COLO829 (cell line): ENCODE results near the gene KL.

Source experiments
- DNase-seq: peaks from one replicate; pipeline ENCODE4 v3.0.0; 2012; ENCODE audit warnings: low spot score

The KL gene

DNA sequence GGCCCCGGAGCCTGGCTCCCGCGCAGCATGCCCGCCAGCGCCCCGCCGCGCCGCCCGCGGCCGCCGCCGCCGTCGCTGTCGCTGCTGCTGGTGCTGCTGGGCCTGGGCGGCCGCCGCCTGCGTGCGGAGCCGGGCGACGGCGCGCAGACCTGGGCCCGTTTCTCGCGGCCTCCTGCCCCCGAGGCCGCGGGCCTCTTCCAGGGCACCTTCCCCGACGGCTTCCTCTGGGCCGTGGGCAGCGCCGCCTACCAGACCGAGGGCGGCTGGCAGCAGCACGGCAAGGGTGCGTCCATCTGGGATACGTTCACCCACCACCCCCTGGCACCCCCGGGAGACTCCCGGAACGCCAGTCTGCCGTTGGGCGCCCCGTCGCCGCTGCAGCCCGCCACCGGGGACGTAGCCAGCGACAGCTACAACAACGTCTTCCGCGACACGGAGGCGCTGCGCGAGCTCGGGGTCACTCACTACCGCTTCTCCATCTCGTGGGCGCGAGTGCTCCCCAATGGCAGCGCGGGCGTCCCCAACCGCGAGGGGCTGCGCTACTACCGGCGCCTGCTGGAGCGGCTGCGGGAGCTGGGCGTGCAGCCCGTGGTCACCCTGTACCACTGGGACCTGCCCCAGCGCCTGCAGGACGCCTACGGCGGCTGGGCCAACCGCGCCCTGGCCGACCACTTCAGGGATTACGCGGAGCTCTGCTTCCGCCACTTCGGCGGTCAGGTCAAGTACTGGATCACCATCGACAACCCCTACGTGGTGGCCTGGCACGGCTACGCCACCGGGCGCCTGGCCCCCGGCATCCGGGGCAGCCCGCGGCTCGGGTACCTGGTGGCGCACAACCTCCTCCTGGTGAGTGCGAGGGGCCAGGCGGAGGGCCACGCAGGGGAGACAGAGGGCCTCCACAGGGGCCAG, at the start of gene KL:
Gene KL (plus strand): TSS at position 10 of the 909 bp plus-strand sequence. CDS start 18 bp downstream, at position 28.
- no peak for DNase-seq

DNA sequence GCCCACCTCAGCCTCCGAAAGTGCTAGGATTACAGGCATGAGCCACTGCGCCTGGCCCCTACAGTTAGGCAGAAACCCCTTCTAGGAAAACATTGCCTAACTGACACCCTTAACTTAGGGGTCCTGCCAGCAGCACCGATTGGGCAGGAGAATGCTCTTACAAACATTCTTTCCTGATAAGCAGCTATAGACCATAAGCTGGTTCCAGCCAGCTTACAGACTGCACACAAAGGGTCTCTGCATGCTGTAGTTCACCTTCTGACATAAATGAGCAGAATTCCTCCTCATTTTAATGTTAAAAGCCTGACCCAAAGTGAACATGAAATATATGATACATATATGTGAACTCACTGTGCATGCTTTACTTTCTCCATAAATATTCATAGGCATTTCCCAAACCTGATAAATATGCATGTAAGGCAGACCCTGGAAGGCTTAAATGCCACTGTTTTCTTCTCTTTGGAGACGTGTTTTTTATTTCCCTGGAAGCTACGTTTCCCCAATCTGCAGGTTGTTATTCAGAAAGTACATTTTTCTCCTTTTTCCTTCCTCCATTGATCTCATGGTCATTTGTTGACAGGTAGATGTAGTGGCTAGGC, 48.5 kb upstream of the KL start:
- no peak for DNase-seq

DNA sequence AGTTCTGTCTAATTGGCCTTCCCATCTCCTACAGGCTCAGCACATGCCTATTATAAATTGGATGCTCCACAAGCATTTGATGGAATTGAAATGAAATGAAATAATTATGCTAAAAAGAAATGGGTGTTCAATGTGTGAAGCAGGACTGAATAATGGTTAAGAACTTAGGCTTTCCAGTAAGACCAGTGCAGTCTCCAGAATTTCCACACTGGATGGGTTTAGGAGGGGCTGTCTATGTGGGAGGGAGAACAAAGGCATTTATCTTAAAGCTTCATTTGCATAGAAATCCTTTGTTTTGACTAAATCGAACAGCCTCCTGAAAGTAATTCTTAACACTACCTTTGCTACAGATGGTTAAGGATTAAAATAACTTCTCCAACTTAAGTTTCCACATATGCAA, 47.9 kb upstream of the KL start:
- no peak for DNase-seq

DNA sequence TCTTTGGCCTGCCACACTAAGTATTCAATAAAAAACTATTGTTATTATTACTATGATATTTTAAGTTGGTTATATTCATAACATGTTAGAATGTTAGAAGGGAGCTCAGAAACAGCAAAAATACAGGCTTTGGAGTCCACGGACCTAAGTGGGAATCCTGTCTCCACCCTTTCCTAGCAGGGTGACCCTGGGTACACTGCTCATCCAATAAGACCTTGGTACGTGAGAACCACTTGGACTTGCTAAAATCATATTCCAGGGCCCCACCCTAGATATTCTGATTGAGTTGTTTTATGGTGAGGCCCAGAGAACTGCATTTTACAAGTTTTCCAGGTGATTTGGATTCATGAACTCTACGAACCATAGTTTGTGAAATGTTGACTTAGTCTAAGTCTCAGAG, 47.4 kb upstream of the KL start:
- DNase-seq = no peak

DNA sequence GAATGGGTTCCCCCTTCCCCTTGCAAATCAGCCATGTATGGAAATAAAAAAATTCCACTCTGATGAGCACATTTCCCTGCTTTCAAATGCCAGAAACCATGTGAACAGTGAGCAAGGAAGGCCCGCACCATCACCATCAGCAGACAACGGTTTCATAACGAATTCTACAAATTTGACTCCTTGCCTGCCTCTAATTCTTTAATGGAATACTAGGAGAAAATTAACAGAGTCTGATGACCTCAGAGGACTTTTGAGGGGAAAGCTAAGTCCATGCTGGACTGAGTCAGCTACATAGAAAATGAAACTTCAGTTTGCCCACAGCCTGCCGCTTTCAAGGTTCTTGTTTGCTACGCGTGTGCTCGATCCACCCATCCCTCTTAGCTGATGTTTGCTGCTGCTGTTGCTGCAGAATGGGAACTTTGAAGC, 46.7 kb upstream of the KL start:
- no peak for DNase-seq

DNA sequence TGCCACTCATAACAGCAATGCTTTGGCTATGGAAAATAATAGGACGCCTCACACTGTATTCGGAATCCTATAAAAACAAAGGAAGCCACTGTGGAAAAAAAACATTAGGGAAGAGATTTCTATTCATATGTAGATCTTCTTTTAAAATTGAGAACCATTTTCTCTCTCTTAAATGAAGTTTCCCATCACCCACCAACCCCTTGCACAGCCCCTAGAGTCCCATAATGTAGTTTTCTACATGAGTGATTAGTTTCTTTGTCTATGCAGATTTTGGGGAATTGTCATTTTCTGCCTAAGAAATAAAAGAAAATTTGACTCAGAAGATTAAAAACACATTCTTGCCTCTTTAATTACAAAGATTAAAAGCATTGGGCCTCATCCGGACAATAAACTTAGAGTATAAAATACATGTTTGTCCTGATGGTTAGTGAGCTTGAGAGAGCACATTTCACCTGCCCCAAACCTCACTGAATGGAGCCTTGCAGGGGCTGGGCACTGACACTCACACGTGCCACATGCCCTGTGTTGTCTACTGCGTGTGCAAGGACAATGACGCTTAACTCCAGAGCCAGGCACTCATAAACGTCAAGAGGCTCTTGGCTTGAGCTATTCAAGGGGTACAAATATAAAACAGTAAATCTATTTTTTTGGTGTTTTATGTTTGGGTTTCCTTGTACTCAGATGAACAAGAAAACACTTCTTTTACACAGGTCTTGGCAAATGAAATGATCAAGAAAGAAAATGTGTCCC, 40.0 kb upstream of the KL start:
- DNase-seq = no peak

DNA sequence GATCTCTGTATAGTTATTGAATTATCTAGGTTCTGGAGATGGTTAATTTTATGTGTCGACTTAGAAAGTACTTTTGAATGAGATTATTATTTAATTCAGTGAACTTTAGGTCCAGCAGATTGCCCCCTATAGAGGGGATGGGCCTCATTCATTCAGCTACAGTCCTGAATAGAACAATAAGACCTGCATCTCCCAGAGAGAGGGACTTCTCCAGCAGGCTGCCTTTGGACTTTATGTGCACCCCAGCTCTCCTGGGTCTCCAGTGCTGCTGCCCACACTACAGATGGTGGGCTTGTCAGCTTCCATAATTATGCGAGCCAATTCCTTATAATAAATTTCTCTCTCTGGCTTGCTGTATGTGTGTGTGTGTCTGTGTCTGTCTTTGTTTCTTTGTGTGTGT, 39.3 kb upstream of the KL start:
- DNase-seq = no peak

DNA sequence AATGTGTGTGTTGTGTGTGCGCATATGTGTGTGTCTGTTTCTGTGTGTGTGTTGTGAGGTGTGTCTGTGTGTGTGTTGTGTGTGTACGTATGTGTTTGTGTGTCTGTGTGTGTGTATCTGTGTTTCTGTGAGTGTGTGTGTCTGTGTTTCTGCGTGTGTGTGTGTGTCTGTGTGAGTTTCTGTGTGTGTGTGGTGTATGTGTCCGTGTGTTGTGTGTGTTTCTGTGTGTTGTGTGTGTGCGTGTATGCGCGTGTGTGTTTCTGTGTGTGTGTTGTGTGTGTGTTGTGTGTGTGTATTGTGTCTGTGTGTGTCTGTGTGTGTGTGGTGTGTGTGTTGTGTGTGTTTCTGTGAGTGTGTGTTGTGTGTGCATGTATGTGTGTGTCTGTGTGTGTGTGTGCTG, 38.9 kb upstream of the KL start:
- no peak for DNase-seq

DNA sequence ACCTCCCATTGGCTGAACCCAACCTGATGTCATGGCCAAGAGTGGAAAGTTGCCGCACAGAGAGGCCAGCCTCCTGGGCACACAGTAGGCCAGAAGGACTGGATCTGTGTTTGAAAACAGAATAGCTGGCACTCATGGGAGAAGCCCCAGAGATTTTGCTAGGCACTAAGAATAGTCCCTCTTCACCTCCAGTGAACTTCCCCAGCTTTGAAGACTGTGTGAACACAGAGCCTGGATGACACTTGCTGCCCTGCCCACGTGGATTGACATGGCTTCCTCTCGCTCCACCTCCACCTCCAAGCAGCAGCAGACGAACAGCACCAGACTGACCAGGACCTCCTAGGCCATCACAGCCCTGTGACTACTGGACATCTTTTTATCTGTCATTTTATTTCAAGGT, 37.9 kb upstream of the KL start:
- DNase-seq = no peak

DNA sequence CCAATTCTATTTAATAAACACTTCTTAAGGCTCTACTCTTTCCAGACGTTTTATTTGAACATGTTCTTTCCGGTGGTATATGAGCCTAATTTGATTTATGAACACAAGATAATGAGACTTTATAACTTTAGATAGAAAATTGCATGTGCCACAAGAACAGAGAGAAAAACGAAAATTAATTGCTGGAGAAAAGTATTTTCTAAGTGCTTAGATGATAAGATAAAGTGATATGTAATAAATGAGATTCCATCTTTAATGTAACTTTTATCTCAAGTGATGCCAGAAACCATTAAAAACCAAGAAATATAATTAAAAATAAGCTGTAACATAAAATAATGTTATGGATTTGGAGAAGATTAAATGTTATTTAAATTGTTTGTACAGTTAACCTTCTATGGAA, 33.2 kb upstream of the KL start:
- DNase-seq = no peak

DNA sequence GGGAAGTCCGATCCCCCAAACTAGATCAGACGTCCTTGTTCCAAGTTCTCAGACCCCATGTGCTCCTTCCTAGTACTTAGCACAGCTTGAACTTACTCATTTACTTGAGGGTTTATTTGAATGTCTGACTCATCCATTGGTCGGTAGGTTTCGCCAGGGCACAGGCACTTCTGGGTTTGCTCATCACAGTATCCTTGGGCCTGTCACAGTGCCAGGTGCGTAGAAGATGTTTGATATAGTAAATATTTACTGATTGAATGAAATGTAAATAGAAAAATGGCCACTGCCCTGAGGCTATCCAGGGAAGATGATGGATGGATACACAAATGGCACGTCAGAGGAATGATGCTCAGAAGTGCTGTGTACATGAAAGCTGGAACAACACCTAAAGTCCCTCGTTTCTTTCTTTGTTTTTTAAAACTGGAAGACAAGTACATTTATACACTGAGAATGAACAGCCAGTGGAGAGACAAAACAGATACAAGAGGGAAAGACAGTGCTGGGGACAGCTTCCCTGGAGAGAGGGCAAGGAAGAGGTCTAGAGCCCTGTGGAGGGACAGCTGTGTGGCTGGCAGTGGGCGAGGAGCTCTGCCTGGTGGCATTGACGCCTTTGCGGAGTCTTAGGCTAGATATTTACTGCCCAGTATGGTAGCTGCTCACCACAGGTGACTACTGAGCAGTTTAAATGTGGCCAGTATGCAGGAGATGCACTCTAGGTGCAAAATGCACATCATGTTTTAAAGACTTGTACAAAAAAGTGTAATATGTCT, 31.2 kb upstream of the KL start:
- no peak for DNase-seq

DNA sequence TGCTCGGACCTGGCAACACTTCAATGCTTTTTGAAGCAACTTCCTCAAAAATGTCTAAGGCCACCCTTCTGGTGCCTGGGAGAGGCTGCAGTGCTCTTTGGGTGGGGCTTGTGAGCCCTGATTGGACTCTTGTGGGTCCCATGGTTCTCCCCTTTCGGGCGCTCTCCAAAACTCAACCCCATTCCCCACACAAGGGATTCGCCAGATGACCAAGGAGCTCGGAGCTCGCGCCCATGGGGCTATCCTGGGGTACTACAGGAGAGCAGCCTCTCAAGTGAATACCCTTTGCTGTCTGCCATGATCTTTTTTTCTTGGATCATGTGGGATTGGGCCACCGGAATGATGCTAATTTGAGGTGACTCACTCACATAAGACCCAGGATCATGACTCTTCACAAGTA, 29.7 kb upstream of the KL start:
- no peak for DNase-seq

DNA sequence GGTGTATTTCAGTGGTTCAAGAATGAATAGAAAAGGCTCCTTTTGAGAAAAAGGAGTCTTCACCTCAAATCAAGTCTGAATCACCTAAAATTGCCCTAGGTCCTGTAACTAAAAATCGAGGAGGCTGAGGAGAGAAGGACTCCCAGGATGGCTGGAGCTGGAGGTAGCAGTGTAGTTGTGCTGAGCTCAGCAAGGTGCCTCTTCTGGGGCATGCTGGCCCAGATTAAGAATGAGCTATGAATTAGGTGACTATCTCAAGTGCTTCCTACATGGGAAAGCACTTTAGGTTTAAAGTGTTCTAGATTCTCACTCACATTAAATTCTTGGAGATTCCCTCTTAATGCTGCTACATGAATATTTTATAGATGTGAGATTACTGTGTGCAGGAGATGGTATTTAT, 28.8 kb upstream of the KL start:
- DNase-seq = no peak

DNA sequence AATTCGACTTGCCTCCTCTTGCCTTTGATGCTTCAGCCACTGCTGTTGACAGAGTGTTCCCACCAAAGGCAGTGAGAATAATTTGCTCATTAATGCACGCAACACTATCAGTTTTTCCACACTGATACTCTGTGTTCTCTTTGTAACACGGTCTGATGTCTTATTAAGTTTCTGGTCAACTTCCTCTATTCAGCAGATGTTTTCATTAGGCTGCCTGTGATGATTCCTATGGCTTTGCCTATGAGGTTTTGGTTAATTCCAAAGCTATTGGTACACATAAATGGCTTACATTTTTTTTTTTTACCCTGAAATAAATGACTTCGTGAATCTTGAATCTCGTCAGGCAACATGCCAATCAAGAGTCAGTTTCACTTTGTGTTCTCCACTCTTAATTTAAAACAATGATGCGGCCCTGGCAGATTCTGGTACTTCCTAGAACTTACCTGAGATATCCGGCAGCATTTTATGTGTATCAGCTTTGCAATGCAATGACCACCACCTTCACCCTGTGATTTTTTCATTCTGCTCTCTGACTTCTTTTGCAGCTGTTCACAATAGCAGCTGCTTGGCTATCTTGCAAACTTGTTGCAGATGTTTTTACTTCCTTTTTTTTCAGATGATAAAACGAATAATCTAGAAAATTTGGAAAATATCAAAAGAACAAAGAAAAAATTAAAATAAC, 27.5 kb upstream of the KL start:
- DNase-seq = no peak

DNA sequence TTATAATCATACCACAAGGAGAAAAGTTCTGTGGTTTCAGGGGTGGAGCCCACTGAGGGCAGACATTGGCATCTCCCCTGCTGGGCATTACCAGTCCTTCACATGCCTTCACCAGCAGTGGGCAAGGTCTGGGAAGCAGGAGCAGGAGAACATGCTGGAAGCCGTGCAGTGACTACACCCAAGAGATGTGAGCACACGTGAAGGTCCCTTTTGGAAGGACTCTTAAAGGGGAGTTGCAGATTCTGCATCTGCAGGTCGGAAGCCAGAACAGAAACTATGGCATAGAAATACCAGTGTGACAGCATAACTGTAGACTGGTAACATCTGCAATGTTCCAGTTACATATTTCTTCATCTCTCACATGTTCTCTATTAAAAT, 26.9 kb upstream of the KL start:
- no peak for DNase-seq

DNA sequence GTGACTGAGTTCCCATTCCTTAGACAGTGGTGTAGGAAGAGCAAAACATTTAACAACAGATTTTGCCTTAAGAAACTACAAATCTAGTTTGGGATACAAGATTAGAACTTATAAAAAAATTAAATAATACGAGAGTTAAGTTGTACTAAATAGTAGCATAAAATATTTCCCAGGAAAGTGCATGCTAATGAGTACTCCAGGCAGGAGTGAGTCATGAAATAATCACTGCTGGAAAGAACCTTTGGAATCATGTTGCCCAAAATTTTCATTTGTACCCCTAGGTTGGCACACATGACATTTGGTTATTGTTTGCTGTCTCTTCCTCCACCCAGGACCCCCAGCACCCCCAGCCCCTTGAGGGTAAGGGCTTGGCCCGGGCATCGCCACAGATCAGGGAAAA, 26.3 kb upstream of the KL start:
- no peak for DNase-seq

DNA sequence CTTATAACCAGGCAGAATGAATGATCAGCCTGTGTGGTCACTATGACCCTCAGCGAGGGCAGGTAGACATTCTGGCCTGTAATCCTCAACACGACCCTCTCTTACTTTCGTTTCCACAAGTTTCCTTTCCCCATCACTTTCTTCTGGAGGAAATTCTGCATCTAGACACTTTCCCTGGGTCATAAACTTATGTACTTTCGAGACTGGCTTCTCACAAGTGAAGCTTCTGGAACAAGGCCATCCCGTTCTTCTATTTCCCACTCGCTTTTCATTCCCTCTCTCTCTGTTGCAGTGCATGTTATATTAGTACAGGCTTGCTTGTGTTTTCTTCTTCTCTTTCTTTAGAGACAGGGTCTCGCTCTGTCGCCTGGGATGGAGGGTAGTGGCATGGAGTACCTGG, 23.1 kb upstream of the KL start:
- DNase-seq = no peak

DNA sequence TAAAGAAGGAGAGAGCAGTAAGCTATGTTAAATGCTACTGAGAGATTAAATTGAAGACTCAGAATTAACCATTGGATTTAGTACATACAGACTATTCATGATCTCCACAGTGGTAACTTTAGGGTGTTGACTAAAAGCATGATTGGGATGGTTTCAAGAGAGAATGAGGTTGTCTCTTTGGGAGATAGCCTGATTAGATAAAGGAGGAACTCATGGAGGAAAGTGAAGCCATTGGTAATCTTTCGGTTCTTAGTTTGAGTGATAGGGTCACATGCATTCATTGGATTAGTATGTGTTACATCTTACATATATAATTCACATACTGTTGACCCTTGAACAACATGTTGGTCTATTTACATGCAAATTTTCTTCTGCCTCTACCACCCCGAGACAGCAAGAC, 18.8 kb upstream of the KL start:
- no peak for DNase-seq

DNA sequence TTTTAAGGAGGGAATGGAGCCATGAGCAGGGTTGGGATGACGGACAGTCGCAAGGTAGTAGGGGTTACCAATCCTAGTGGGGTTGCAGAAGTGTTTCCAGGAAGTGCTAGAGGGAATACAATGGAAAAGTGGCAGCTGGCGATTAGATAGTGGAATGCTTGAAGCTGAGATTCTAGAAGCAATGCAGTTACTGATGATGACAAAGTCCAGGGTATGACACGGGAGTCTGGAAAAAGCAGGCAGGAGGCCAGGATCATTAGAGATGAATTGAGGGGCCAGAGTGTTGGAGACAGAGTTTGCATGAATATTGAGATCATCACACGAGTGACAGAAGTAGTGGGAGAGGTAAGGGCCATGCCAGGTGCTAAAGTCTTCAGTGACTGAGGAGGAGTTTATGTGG, 17.3 kb upstream of the KL start:
- no peak for DNase-seq

DNA sequence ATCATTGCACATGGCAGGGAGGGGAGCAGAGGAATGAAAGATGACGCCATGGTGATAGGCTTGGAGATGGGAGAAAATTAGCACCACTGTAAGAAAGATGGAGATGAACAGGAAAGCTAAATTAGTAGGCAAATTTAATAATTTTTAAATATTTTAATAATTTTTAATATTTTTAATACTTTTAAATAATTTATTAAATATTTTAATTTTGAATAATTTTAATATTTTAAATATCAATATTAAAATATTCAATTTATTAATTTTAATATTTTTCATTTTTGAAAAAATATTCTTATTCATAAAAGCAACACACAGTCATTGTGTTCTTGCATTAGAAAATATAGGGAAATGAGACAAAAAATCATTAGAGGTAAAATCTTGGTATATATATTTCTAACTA, 15.9 kb upstream of the KL start:
- no peak for DNase-seq

DNA sequence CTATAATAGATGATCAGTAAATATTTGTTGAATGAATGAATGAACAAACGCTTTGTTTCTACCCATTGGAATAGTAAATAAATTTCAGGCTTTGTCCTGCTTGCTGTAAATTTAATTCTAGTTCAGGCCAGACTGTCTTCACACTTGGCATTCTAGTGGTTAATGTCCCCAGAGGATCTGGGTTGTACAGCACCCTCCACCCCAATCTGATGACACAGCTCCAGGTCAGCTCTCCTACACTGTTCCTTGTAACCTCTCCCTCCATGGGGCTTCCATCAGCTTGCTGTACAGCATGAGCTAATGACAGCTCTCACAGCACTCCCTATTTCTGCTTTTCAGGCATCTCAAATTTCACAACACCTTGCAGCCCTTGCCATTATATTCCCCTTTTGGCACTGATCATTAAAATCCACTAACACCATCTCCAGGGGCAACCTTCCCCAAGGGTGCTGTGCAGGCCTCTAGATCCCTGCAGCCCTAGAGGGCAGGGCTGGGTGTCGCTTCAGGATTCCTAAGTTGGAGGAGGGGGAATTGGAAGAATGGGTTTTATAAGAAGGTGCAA, 12.7 kb upstream of the KL start:
- no peak for DNase-seq
